Activated CD4-positive, alpha-beta T cell treated with anti-CD3 and anti-CD28 coated beads, Interleukin-2, amount 10 ng/mL, durations not matched to agents 24 days and 14 days (primary cell): ENCODE data around the gene CEP152. TPM values are rescaled to one million over a fixed set of nuclear protein-coding genes. Genes with fewer than 3 reads are reported as not detected.

Experiments
- DNase-seq: peaks from one replicate; pipeline ENCODE4 v3.0.0; 2022
- H3K27ac Mint-ChIP-seq: one replicate; pipeline ENCODE4 v1.8.0; 2022; ENCODE audit warnings: mild to moderate bottlenecking, mixed read lengths
- H3K27me3 Mint-ChIP-seq: one replicate; pipeline ENCODE4 v1.8.0; 2022; ENCODE audit warnings: mixed read lengths
- H3K36me3 Mint-ChIP-seq: one replicate; pipeline ENCODE4 v1.8.0; 2022; ENCODE audit warnings: low read depth, mild to moderate bottlenecking, mixed read lengths
- H3K4me1 Mint-ChIP-seq: one replicate; pipeline ENCODE4 v1.8.0; 2021; ENCODE audit warnings: mixed read lengths
- H3K4me3 Mint-ChIP-seq: one replicate; pipeline ENCODE4 v1.8.0; 2022; ENCODE audit warnings: mild to moderate bottlenecking, moderate library complexity, mixed read lengths
- H3K9me3 Mint-ChIP-seq: one replicate; pipeline ENCODE4 v1.8.0; 2021; ENCODE audit warnings: mixed read lengths
- intact Hi-C: fragments of 100-400 bp; cut with micrococcal nuclease; formaldehyde crosslinking; loops from one replicate; pipeline ENCODE4 v1.15.1; 2023
- total RNA-seq: library from RNA; stranded (reverse); gene quantifications from 2 replicates; pipeline ENCODE4 v1.2.3, GENCODE V29; 2022

CEP152 gene
- total RNA-seq, 1 donor from 2014 or later, result 32.2 TPM

- no peaks in the 10 kb centered on the region for H3K9me3 Mint-ChIP-seq
- H3K4me3 Mint-ChIP-seq, result no peak overlapping the region
- H3K4me1 Mint-ChIP-seq, result no peaks in the 10 kb centered on the region
- no peak for DNase-seq
- H3K36me3 Mint-ChIP-seq, result peaks cover 3% of the 10 kb centered on the region
- H3K27ac Mint-ChIP-seq, result no peak overlapping the region
- no peaks in the 10 kb centered on the region for H3K27me3 Mint-ChIP-seq
- intact Hi-C loops, result no loop called here
These were observed 114.1 kb downstream of the CEP152 start for GRCh38 chr15:48696627-48697312.

- peaks cover 3% of the 10 kb centered on the region for H3K36me3 Mint-ChIP-seq
- H3K27me3 Mint-ChIP-seq, result no peaks in the 10 kb centered on the region
- DNase-seq, result no peak
- no peaks in the 10 kb centered on the region for H3K9me3 Mint-ChIP-seq
- no peaks in the 10 kb centered on the region for H3K4me1 Mint-ChIP-seq
- H3K4me3 Mint-ChIP-seq, result no peak overlapping the region
- no peak overlapping the region for H3K27ac Mint-ChIP-seq
- intact Hi-C loops, result no loop called here
These were observed 114.9 kb downstream of the CEP152 start for GRCh38 chr15:48695827-48696573.

- Mint-ChIP-seq H3K9me3 (no peaks in the 10 kb centered on the region), H3K27ac (no peak overlapping the region), H3K4me1 (no peaks in the 10 kb centered on the region), H3K36me3 (peaks cover 3% of the 10 kb centered on the region), H3K4me3 (no peak overlapping the region), H3K27me3 (no peaks in the 10 kb centered on the region)
- intact Hi-C loops, result no loop called here
- DNase-seq, result no peak
These were observed 115.6 kb downstream of the CEP152 start for GRCh38 chr15:48695088-48695826.

DNA sequence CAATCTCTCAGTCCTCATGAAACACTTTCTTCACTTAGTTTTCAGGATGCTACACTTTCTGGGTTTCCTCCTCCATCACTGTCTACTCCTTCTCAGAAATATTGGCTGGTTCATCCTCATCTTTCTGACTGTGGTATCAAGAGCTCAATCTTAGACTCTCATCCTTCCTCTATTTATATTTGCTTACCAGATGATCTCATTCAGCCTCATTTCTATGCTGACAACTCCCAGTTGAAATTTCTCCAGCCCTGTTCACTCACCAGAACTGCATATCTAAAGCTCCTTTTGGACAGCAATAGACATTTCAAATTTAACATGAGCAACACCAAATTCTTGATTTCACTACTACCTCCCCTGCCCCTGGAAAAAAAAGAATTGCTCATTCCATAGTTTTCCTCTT lies 117.4 kb downstream of the CEP152 start:
- Mint-ChIP-seq H3K4me1 (no peaks in the 10 kb centered on the region), H3K36me3 (peaks cover 3% of the 10 kb centered on the region), H3K9me3 (no peaks in the 10 kb centered on the region), H3K27me3 (peaks cover 2% of the 10 kb centered on the region), H3K27ac (no peak overlapping the region), H3K4me3 (no peak overlapping the region)
- no peak for DNase-seq
- intact Hi-C loops, result no loop called here

DNA sequence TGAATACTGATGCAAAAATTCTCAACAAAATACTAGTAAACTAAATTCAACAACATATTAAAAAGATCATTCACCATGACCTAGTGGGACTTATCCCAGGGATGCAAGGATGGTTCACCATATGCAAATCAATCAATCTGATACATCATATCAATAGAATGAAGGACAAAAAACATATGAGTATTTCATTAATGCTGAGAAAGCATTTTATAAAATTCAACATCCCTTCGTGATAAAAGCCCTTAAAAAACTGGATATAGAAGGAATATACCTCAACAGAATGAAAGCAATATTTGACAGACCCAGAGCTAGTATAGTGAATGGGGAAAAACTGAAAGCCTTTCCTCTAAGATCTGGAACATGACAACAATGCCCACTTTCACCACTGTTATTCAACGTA lies 122.4 kb downstream of the CEP152 start:
- intact Hi-C loops, result no loop called here
- Mint-ChIP-seq H3K4me1 (no peaks in the 10 kb centered on the region), H3K27me3 (peaks cover 2% of the 10 kb centered on the region), H3K27ac (no peak overlapping the region), H3K9me3 (peaks cover 9% of the 10 kb centered on the region), H3K4me3 (no peak overlapping the region), H3K36me3 (no peaks in the 10 kb centered on the region)
- DNase-seq, result no peak

Other genes with a start within 250 kb of the CEP152 start
- 0.64 and 1.0 TPM in 2 replicates for gene FBN1, start 165.4 kb downstream of the CEP152 start, total RNA-seq
- gene EID1, start 67.1 kb upstream of the CEP152 start, total RNA-seq, result 192 and 209 TPM in 2 replicates
- 20.4 and 21.2 TPM in 2 replicates for gene SHC4, start 152.8 kb upstream of the CEP152 start, total RNA-seq
- gene SECISBP2L, start 235.4 kb upstream of the CEP152 start, total RNA-seq, result 38.1 and 40.0 TPM in 2 replicates